Right ventricle myocardium inferior (tissue), 1 donor: Measurements from ENCODE around the gene HSD3B2. TPM values are rescaled to one million over a fixed set of nuclear protein-coding genes. Genes with fewer than 3 reads are reported as not detected.
"Not testable (repeated sequence)": the region's sequence is repeated elsewhere in the genome, so short reads cannot be mapped to it uniquely, and the experiment has no call there.

ENCODE experiments used
- ATAC-seq: fragments of 200-7000 bp; cut with Tn5 transposase; one replicate; pipeline ENCODE4 v1.9.1; 2020; ENCODE audit warnings: mild to moderate bottlenecking, moderate library complexity
- DNase-seq: peaks from one replicate; pipeline ENCODE4 v3.0.0; 2021; ENCODE audit errors: missing footprints
- intact Hi-C: fragments of 100-400 bp; cut with DNase I; formaldehyde crosslinking; loops from one replicate; pipeline ENCODE4 v1.11.0; 2022
- long read RNA-seq: library from polyadenylated mRNA; unstranded; transcript quantifications from one replicate; pipeline ENCODE4 v2.0.0, GENCODE V29; 2021
- total RNA-seq: library from RNA; stranded (reverse); fragmentation: NEBNext Ultra II Directional; extraction: Animal tissue kit (Norgen Biotek cat#: 25700); gene quantifications from one replicate; pipeline ENCODE4 v1.2.1, GENCODE V29; 2021
- donor health status: DM: no; HTN: yes; CAD: no; lungs with severe emphysema.

HSD3B2 gene
- not detected for total RNA-seq
- long read RNA-seq = 0 reads

- DNase-seq (no peak), ATAC-seq (no peak)
- intact Hi-C loops = no loop called here
These were observed at the start of gene HSD3B2 for GRCh38 chr1:119414950-119415349. Gene HSD3B2, plus strand, starts transcription at chr1:119415150. Its CDS starts 270 bp downstream, at chr1:119415420.

- no peak for ATAC-seq
- intact Hi-C loops = loop anchor here (5.0 kb wide), 1 partner anchor 79 kb away; no protein-coding TSS in a partner anchor
- no peak for DNase-seq
These were observed 48.5 kb upstream of the HSD3B2 start for GRCh38 chr1:119366424-119366823.

GRCh38 chr1:119367432-119368124, 47.4 kb upstream of the HSD3B2 start:
- intact Hi-C loops = loop anchor here (5.0 kb wide), 1 partner anchor 80 kb away; no protein-coding TSS in a partner anchor
- peak; percentile 50 for DNase-seq
- ATAC-seq = no peak

- intact Hi-C loops = loop anchor here (5.0 kb wide), 1 partner anchor 81 kb away; no protein-coding TSS in a partner anchor
- no peak for DNase-seq
- ATAC-seq = no peak
These were observed 46.4 kb upstream of the HSD3B2 start, which contains the start of gene HAO2 for GRCh38 chr1:119368554-119368953. Gene HAO2, plus strand, starts transcription at chr1:119368785. Its CDS starts 12,301 bp downstream, at chr1:119381086.

GRCh38 chr1:119370748-119371147, 44.2 kb upstream of the HSD3B2 start:
- ATAC-seq (no peak), DNase-seq (no peak)
- intact Hi-C loops = no loop called here

- no peak for ATAC-seq
- intact Hi-C loops = no loop called here
- DNase-seq = no peak
These were observed 43.1 kb upstream of the HSD3B2 start for GRCh38 chr1:119371815-119372214.

- ATAC-seq (no peak), DNase-seq (no peak)
- intact Hi-C loops = no loop called here
These were observed 42.4 kb upstream of the HSD3B2 start for GRCh38 chr1:119372503-119373086.

- intact Hi-C loops = no loop called here
- ATAC-seq (no peak), DNase-seq (no peak)
These were observed 41.5 kb upstream of the HSD3B2 start for GRCh38 chr1:119373465-119373864.

GRCh38 chr1:119374208-119374874, 40.6 kb upstream of the HSD3B2 start:
- DNase-seq = no peak
- no peak for ATAC-seq
- intact Hi-C loops = no loop called here

GRCh38 chr1:119375366-119375765, 39.6 kb upstream of the HSD3B2 start:
- DNase-seq (no peak), ATAC-seq (no peak)
- intact Hi-C loops = no loop called here

GRCh38 chr1:119376594-119376993, 38.4 kb upstream of the HSD3B2 start:
- DNase-seq (no peak), ATAC-seq (no peak)
- intact Hi-C loops = no loop called here

- intact Hi-C loops, ATAC-seq: not testable (repeated sequence)
These were observed 37.4 kb upstream of the HSD3B2 start for GRCh38 chr1:119377594-119377993.

GRCh38 chr1:119379117-119379516, 35.8 kb upstream of the HSD3B2 start:
- intact Hi-C loops = no loop called here
- no peak for ATAC-seq
- no peak for DNase-seq

More at GRCh38 chr1:119377594-119377993, 37.4 kb upstream of the HSD3B2 start:
- DNase-seq = not testable (repeated sequence)

GRCh38 chr1:119380304-119380703, 34.6 kb upstream of the HSD3B2 start:
- intact Hi-C loops = no loop called here
- no peak for DNase-seq
- ATAC-seq = no peak

- ATAC-seq (no peak), DNase-seq (no peak)
- intact Hi-C loops = no loop called here
These were observed 33.8 kb upstream of the HSD3B2 start for GRCh38 chr1:119380983-119381662.

GRCh38 chr1:119384591-119384990, 30.4 kb upstream of the HSD3B2 start:
- intact Hi-C loops = no loop called here
- ATAC-seq (no peak), DNase-seq (no peak)

GRCh38 chr1:119385650-119386049, 29.3 kb upstream of the HSD3B2 start:
- ATAC-seq = no peak
- intact Hi-C loops = no loop called here
- DNase-seq = no peak

- intact Hi-C loops = no loop called here
- no peak for DNase-seq
- ATAC-seq = no peak
These were observed 27.1 kb upstream of the HSD3B2 start for GRCh38 chr1:119387858-119388257.

- intact Hi-C loops = no loop called here
- no peak for ATAC-seq
- DNase-seq = no peak
These were observed 26.5 kb upstream of the HSD3B2 start for GRCh38 chr1:119388450-119388849.
